GM12801 (cell line): ENCODE data around the gene FOXB1.

ENCODE experiments used
- CTCF ChIP-seq: IDR thresholded peaks from one replicate; pipeline ENCODE4 v1.5.1; 2011; ENCODE audit warnings: control low read depth; ENCODE audit not compliant: insufficient read length; ENCODE audit errors: extremely low read depth

Gene FOXB1

GRCh38 chr15:59968314-59968713, 35.8 kb upstream of the FOXB1 start:
- TF ChIP-seq CTCF = no peak

GRCh38 chr15:59972241-59972640, 31.9 kb upstream of the FOXB1 start:
- no peak for TF ChIP-seq CTCF

- TF ChIP-seq CTCF = no peak
Measured at GRCh38 chr15:59976480-59977271, 27.4 kb upstream of the FOXB1 start.

- TF ChIP-seq CTCF = no peak
Measured at GRCh38 chr15:59991834-59992233, 12.3 kb upstream of the FOXB1 start.

GRCh38 chr15:59993041-59993750, 10.9 kb upstream of the FOXB1 start:
- no peak for TF ChIP-seq CTCF

- no peak for TF ChIP-seq CTCF
Measured at GRCh38 chr15:59993950-59994401, 10.1 kb upstream of the FOXB1 start.

- TF ChIP-seq CTCF = no peak
Measured at GRCh38 chr15:59994526-59994887, 9.6 kb upstream of the FOXB1 start.
